SH-SY5Y (cell line): Measurements from ENCODE around the gene ACSL4.

Experiments used
- GATA2 ChIP-seq: IDR thresholded peaks from 2 replicates; pipeline ENCODE4 v1.6.1; 2011; ENCODE audit warnings: mild to moderate bottlenecking, low read depth, low read length
- GATA3 ChIP-seq: IDR thresholded peaks from 2 replicates; pipeline ENCODE4 v1.6.1; 2011; ENCODE audit warnings: low read depth, mild to moderate bottlenecking, low read length, moderate library complexity

Gene ACSL4

GRCh38 chrX:109732807-109733612 lies at the start of gene ACSL4:
Gene ACSL4, minus strand, starts transcription at chrX:109733257. Its CDS starts 49,894 bp downstream, at chrX:109683363.
- TF ChIP-seq GATA2 = no peak
- no peak for TF ChIP-seq GATA3

DNA sequence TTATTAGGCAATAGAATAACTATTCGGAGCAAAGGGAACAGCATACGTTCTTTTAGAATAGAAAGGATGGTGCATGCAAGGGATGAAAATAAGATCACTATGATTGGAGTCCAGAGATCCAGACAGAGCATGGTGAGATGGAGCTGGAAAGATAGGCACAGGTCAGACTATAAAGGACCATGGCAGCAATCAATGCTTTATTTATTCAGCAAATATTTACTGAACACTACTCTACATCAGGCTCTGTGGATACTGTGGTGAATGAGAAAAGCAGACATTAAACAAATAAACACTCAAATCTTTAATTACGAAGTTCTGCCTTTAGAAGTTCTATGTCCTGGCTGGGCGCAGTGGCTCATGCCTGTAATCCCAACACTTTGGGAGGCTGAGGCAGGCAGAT lies 44.7 kb upstream of the ACSL4 start:
- TF ChIP-seq GATA3 (no peak), GATA2 (no peak)

DNA sequence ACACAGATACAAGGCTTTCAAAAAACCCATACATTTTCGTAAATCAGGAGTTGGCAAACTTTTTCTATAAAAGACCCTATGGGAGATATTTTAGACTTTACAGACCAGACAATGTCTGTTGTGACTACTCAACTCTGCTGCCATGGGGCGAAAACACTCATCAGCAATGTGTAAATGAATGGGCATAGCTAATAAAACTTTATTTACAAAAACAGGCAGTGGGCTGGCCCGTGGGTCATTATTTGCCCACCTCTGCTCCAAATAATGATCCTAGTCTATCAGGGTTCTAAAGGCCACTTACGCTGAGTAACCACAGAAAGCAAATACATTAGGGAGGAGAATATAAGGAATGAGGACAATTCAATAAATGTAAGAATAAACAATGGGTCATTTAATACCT lies 43.9 kb upstream of the ACSL4 start:
- no peak for TF ChIP-seq GATA2
- TF ChIP-seq GATA3 = no peak

DNA sequence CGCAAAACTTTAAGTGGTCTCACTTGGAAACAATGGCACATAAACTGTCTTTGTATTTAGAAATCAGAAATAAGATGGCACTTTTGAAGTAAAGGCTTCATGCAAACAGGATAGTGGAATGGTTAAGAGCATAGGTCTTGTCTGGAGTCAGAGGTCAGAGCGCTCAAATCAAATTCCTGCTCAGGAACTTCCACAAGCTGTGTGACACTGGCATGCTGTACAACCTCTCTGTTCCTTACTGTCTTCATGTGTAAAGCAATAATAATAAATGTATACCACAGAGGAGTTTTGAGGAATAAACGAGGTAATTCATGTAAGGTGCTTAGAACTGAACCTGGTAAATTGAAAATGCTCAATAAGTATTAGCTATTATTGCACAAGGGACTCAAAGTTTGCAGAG lies 43.4 kb upstream of the ACSL4 start:
- TF ChIP-seq GATA3 (no peak), GATA2 (no peak)

DNA sequence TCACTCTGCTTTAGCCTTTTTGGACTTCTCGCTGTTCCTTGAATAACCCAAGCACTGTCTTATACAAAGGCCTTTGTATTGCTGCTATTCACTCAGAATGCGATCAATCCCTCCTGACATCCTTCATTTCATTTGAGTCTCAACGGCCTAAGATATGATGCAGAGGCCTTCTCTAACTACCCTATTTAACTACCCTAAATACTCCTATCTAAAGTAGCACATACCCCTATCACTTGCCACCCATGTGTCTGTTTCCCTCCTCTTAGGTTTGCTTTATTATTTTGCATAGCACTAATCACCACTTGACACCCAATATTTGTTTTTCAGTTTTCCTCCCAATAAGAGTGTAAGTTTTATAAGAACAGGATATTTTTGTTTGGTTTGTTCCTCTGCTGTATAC lies 42.3 kb upstream of the ACSL4 start:
- TF ChIP-seq GATA3 = no peak
- no peak for TF ChIP-seq GATA2

DNA sequence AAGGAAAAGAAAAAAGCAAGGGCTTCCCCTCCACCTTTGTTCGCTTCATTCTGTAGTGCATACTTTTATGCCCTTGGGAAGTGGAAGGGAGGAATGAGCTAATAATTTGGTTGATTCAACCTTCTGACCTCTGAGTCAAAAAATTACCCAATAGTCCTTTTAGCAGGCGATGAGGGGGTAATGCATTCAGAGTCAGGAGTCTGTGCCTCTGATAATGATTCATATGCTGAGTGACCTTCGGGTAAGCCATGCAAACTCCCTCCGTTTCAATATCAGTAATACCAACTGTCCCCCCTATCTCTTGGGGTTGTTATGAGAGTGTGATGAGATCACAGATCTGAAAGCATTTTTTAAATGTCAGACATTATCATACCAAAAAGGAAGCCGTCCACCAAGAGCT lies 41.6 kb upstream of the ACSL4 start:
- TF ChIP-seq GATA2 (no peak), GATA3 (no peak)

- TF ChIP-seq GATA2 (no peak), GATA3 (no peak)
Observed at GRCh38 chrX:109774136-109774535, 41.1 kb upstream of the ACSL4 start.

DNA sequence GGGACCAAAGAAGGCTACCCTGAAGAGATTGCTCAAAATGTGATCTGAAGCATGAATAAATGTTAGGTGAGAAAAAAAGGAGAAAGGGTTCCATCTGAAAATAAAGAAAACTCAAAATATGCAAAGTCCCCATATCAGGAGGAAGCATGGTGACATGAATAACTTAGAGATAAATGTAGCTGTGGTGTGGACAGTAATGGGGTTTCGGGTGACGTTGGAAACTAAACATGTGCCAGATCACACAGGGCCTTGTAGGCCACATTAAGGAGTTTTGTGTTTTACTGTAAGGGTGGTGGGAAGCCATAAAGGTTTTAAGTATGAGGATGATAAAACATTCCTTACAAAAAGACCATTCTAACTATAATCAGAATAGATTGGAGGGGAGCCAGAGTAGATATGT lies 40.3 kb upstream of the ACSL4 start:
- TF ChIP-seq GATA3 (no peak), GATA2 (no peak)

DNA sequence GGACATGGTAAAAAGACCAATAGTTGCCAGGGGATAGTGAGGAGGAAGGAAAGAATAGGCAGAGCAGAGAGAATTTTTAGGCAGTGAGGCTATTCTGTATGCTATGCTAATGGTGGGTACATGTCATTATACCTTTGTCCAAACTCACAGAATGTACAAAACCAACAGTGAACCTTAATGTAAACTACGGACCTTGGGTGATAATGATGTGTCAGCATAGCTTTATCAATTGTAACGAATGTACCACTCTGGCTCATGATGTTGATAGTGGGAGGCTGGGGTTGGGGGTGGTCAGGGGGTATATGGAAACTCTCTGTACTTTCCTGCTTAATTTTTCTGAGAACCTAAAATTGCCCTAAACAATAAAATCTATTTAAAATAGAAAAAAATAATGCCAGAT lies 37.7 kb upstream of the ACSL4 start:
- TF ChIP-seq GATA2 = no peak
- TF ChIP-seq GATA3 = no peak

DNA sequence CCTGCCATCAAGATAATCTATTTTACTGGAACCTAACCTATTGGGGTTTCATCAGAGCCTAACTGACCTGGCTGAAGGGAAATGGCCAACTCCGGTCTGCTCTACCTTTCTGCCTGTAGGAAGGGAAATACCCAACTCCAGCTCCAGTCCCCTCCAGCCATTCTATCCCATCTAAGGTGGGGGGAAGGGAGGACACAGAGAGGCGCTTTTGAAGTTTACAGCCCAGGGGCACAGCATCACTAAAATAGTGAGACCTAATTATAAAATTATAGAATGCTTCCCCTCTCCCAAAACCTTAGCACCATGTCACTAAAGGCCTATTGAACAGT lies 27.8 kb upstream of the ACSL4 start:
- no peak for TF ChIP-seq GATA3

DNA sequence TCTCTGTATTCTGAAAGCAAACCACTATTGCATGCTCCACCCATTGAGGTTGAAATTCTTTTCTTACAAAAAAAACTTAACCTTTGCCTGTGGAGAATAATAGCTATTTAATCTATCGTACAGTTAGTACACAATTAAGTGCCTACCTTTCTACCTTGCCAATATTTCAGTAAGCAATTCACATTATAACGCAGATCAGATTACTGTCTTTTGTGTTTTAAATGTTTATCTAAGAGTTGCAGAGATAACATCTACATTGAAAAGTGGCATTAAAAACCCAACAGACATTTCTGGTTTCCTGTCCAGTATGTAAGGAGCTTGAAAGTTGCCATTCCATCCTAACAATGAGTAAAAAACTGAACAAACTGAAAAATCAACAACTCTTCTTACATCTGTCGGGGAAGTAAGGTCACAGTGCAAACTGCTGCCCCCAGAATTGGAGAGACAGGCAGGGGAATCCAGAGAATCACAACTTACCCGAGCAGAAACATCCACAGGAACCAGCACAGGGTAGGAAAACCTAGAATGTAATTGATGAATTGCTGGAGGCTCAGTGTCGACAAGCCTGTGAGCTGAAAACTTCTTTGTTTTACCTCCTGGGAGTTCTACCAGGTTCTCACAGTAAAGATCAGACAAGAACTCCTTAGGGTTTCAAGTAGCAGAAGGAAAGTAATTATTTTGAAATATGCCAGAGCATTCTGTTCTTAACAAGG lies 27.3 kb upstream of the ACSL4 start:
- TF ChIP-seq GATA3 (no peak), GATA2 (no peak)

GRCh38 chrX:109753256-109753655 lies 20.2 kb upstream of the ACSL4 start:
- no peak for TF ChIP-seq GATA2
- TF ChIP-seq GATA3 = no peak

GRCh38 chrX:109751698-109752097 lies 18.6 kb upstream of the ACSL4 start:
- TF ChIP-seq GATA3 (no peak), GATA2 (no peak)

GRCh38 chrX:109749207-109749606 lies 16.1 kb upstream of the ACSL4 start:
- no peak for TF ChIP-seq GATA3
- TF ChIP-seq GATA2 = no peak

- TF ChIP-seq GATA2 = no peak
- no peak for TF ChIP-seq GATA3
Observed at GRCh38 chrX:109747681-109748080, 14.6 kb upstream of the ACSL4 start.
